ENCODE results near the gene INAFM2. TPM values are rescaled to one million over a fixed set of nuclear protein-coding genes. Genes with fewer than 3 reads are reported as not detected.
A peak's percentile ranks its signal among the peaks of the same experiment; 100 is the strongest.

INAFM2 gene
- total and polyA plus RNA-seq, 10 of the 15 experiments (the other 5 are each of a cell fraction or from before 2014, with no cell fraction given): 0.75 to 8.1 (median 3.9) TPM

DNA sequence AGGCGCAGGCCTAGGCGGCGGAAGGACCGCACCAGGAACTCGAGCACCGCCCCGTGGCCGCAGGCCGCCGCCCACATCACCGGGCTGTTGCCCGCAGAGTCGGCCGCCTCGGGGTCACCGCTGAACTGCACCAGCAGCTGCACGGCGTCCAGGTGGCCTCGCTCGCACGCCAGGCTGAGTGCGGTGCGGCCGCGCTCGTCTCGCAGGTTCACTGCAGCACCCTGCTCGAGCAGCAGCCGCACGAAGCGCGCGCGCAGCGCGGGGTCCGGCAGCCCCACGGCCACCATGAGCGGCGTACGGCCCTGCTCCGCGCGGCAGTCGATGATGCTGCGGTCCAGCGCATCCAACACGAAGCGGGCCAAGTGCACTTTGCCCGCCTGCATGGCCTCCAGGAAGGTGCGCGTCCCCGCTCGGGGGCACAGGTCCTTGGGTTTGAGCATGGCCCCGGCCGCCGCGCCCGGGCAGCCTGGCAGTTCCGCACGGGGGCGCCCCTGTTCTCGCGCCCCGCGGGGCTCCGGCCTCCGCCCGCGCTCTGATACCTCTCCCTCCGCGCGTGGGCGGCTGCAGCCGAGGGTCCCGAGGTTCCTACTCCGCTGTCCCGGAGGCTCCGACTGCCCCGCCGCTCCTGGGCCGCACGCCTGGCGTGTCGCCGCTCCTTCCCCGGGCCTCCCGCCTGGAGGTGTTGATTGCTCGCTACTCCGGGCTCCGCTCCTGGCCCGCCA, 41.2 kb upstream of the INAFM2 start:
- no TSS peak for BruUV-seq (replicated peaks)
- Histone ChIP-seq H3K27me3 (replicated peaks in 1 of 2; ENCODE audit: control insufficient read depth in 2 of 2, insufficient read depth in 2 of 2, low read length in 1 of 2) (peaks cover 4 to 17% of the 10 kb centered on the region in 2 experiments), H3K4me1 (ENCODE audit: control insufficient read depth, insufficient read depth, low read length) (peaks cover 11% of the 10 kb centered on the region), H3K36me3 (ENCODE audit: control insufficient read depth in 2 of 2, insufficient read depth in 2 of 2, low read length in 1 of 2) (no peaks in the 10 kb centered on the region), H3K9ac (ENCODE audit: control insufficient read depth, insufficient read depth, low read length) (no peak overlapping the region), H2AFZ (ENCODE audit: control insufficient read depth, low read depth, low read length) (peak overlapping the region; percentile 31), H4K20me1 (ENCODE audit: control insufficient read depth, insufficient read depth) (no peaks in the 10 kb centered on the region; the same call in 1 of the 2 replicates), H3K4me2 (ENCODE audit: control insufficient read depth, insufficient read depth) (peak overlapping the region; percentile 90), H3K4me3 (peak overlapping the region; percentile 63), H3K27ac (ENCODE audit: control insufficient read depth, insufficient read depth) (no peak overlapping the region), H3K9me3 (replicated peaks; ENCODE audit: control insufficient read depth, insufficient read depth, low read length) (no peaks in the 10 kb centered on the region; the same call in 2 of the 3 replicates), H3K79me2 (ENCODE audit: control insufficient read depth, insufficient read depth, low read length) (no peaks in the 10 kb centered on the region)
- peak; percentile 69 for ATAC-seq
- 5% methylated on average over 80 of the region's 92 CpGs for WGBS (ENCODE audit: insufficient coverage, insufficient replicate concordance, low lambda C conversion rate, missing lambda C conversion rate)
- intact Hi-C loops (cut with micrococcal nuclease; ENCODE audit: unreplicated experiment): no loop called here
- ChIA-PET CTCF (interaction anchor here (1.3 to 1.4 kb wide), 2 partner anchors 25 to 27 kb away, joined by 4 read pairs; partner anchors contain the start of gene PLCB2), SMC1A (ENCODE audit: uncharacterized antibody, unreplicated experiment) (no interaction called here), POLR2A (no interaction called here), RAD21 (ENCODE audit: unreplicated experiment) (no interaction called here)
- FAIRE-seq: no peak
- DNase-seq (ENCODE audit: low read depth, low spot score): no peak
- in situ Hi-C loops (cut with MboI): no loop called here
- no peak for TF ChIP-seq SMAD5 (IDR thresholded peaks at IDR 0.05; ENCODE audit: low read depth)
- no peak for TF ChIP-seq SMARCA5 (IDR thresholded peaks at IDR 0.05)
- no peak for TF ChIP-seq MTA3 (IDR thresholded peaks at IDR 0.05; ENCODE audit: borderline replicate concordance, low read length)
- TF ChIP-seq, protein P1, sequence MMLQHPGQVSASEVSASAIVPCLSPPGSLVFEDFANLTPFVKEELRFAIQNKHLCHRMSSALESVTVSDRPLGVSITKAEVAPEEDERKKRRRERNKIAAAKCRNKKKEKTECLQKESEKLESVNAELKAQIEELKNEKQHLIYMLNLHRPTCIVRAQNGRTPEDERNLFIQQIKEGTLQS (IDR thresholded peaks at IDR 0.05; ENCODE audit: borderline replicate concordance, extremely low read depth, low read depth, low read length): no peak
- TF ChIP-seq EGR1 (IDR thresholded peaks at IDR 0.05; ENCODE audit: borderline replicate concordance in 1 of 2, low read depth in 2 of 2, low read length in 2 of 2): peak in 1 of 2 experiments; percentile 63; a peak in 2 of 3 replicates
- peak; percentile 21; the same call in 1 of the 2 replicates for TF ChIP-seq PAX5 (IDR thresholded peaks at IDR 0.05; ENCODE audit: borderline replicate concordance, low read depth, low read length)
- TF ChIP-seq KAT2A (conservative IDR thresholded peaks at IDR 0.05; ENCODE audit: control insufficient read depth, low read depth, low read length): no peak
- TF ChIP-seq, protein P2, sequence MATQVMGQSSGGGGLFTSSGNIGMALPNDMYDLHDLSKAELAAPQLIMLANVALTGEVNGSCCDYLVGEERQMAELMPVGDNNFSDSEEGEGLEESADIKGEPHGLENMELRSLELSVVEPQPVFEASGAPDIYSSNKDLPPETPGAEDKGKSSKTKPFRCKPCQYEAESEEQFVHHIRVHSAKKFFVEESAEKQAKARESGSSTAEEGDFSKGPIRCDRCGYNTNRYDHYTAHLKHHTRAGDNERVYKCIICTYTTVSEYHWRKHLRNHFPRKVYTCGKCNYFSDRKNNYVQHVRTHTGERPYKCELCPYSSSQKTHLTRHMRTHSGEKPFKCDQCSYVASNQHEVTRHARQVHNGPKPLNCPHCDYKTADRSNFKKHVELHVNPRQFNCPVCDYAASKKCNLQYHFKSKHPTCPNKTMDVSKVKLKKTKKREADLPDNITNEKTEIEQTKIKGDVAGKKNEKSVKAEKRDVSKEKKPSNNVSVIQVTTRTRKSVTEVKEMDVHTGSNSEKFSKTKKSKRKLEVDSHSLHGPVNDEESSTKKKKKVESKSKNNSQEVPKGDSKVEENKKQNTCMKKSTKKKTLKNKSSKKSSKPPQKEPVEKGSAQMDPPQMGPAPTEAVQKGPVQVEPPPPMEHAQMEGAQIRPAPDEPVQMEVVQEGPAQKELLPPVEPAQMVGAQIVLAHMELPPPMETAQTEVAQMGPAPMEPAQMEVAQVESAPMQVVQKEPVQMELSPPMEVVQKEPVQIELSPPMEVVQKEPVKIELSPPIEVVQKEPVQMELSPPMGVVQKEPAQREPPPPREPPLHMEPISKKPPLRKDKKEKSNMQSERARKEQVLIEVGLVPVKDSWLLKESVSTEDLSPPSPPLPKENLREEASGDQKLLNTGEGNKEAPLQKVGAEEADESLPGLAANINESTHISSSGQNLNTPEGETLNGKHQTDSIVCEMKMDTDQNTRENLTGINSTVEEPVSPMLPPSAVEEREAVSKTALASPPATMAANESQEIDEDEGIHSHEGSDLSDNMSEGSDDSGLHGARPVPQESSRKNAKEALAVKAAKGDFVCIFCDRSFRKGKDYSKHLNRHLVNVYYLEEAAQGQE (IDR thresholded peaks at IDR 0.05; ENCODE audit: low read depth, low read length): 0 out of 2 replicates have a peak, but pooled peaks have one; percentile 16
- TF ChIP-seq TCF7 (IDR thresholded peaks at IDR 0.05; ENCODE audit: borderline replicate concordance): no peak
- peak; percentile 25; the same call in 1 of the 2 replicates for TF ChIP-seq TCF3 (IDR thresholded peaks at IDR 0.05; ENCODE audit: borderline replicate concordance, insufficient read depth, low read depth, low read length)
- TF ChIP-seq LARP7 (IDR thresholded peaks at IDR 0.05): no peak
- no peak for TF ChIP-seq EP300 (IDR thresholded peaks at IDR 0.05; ENCODE audit: borderline replicate concordance in 1 of 2, control insufficient read depth in 1 of 2, low read depth in 2 of 2, low read length in 2 of 2)
- TF ChIP-seq, protein P3, sequence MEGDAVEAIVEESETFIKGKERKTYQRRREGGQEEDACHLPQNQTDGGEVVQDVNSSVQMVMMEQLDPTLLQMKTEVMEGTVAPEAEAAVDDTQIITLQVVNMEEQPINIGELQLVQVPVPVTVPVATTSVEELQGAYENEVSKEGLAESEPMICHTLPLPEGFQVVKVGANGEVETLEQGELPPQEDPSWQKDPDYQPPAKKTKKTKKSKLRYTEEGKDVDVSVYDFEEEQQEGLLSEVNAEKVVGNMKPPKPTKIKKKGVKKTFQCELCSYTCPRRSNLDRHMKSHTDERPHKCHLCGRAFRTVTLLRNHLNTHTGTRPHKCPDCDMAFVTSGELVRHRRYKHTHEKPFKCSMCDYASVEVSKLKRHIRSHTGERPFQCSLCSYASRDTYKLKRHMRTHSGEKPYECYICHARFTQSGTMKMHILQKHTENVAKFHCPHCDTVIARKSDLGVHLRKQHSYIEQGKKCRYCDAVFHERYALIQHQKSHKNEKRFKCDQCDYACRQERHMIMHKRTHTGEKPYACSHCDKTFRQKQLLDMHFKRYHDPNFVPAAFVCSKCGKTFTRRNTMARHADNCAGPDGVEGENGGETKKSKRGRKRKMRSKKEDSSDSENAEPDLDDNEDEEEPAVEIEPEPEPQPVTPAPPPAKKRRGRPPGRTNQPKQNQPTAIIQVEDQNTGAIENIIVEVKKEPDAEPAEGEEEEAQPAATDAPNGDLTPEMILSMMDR (IDR thresholded peaks at IDR 0.05 in 2 of 3, conservative IDR thresholded peaks at IDR 0.05 in 1 of 3; ENCODE audit: control insufficient read depth in 2 of 3, extremely low read depth in 1 of 3, insufficient read depth in 1 of 3, low read depth in 3 of 3, low read length in 3 of 3): peak; percentile 30 to 32 (median 31); a peak in 4 of 6 replicates
- TF ChIP-seq PML (IDR thresholded peaks at IDR 0.05; ENCODE audit: low read length): no peak
- peak; percentile 22 for TF ChIP-seq HDAC6 (IDR thresholded peaks at IDR 0.05; ENCODE audit: unreplicated experiment)
- TF ChIP-seq MYC (IDR thresholded peaks at IDR 0.05; ENCODE audit: insufficient read depth, insufficient read length, insufficient replicate concordance, low read length, severe bottlenecking): no peak
- no peak for TF ChIP-seq POLR2A (IDR thresholded peaks at IDR 0.05; ENCODE audit: low read depth, low read length)
